HepG2 (cell line): ENCODE results near the gene ACER2. TPM values are rescaled to one million over a fixed set of nuclear protein-coding genes. Genes with fewer than 3 reads are reported as not detected.

ENCODE experiments used
- CAMTA2 ChIP-seq: sonication (generic); formaldehyde crosslinking; IDR thresholded peaks from 2 replicates; pipeline ENCODE4 v1.4.0; 2020; ENCODE audit warnings: mild to moderate bottlenecking, missing genetic modification reagents, borderline replicate concordance
- CEBPB ChIP-seq: IDR thresholded peaks from 2 replicates; pipeline ENCODE4 v1.6.1; 2011; ENCODE audit warnings: low read depth, low read length, improper control_type of control experiment, borderline replicate concordance
- HNRNPL ChIP-seq: fragments of 200-400 bp; formaldehyde crosslinking; IDR thresholded peaks from 2 replicates; pipeline ENCODE4 v1.6.1; 2017; ENCODE audit warnings: mild to moderate bottlenecking, low read depth, low read length
- JARID2 ChIP-seq: sonication (generic); formaldehyde crosslinking; IDR thresholded peaks from 2 replicates; pipeline ENCODE4 v1.8.1; 2023; ENCODE audit warnings: missing genetic modification reagents, inconsistent platforms; ENCODE audit not compliant: insufficient replicate concordance
- ONECUT2 ChIP-seq: sonication (generic); formaldehyde crosslinking; IDR thresholded peaks from 2 replicates; pipeline ENCODE4 v1.4.0; 2020; ENCODE audit warnings: missing genetic modification reagents
- SRSF1 ChIP-seq: fragments of 200-400 bp; formaldehyde crosslinking; optimal IDR thresholded peaks from 2 replicates; pipeline ENCODE3; 2017; ENCODE audit warnings: mild to moderate bottlenecking, low read depth, low read length, moderate library complexity
- ZNF564 ChIP-seq: sonication (generic); formaldehyde crosslinking; IDR thresholded peaks from 2 replicates; pipeline ENCODE4 v1.8.1; 2023; ENCODE audit warnings: mild to moderate bottlenecking, missing genetic modification reagents
- ZNF598 ChIP-seq: sonication (generic); formaldehyde crosslinking; IDR thresholded peaks from 2 replicates; pipeline ENCODE4 v1.5.1; 2020; ENCODE audit warnings: mild to moderate bottlenecking, missing genetic modification reagents, borderline replicate concordance
- polyA plus RNA-seq, 8 experiments: library from polyadenylated mRNA; depleted of rRNA in 3 of 8; stranded (reverse) in 7 of 8; unstranded in 1 of 8; fragments of >200 nt; fragmentation: Illumina TruSeq in 4 of 8; extraction: Trizol in 4 of 8; gene quantifications; 2 replicates each; pipeline versions ENCODE4 v1.2.1 to v1.2.3, GENCODE V29; 2011 to 2016; ENCODE audit warnings: low read depth in 4 of 8, missing spikeins in 1 of 8, mixed read lengths in 1 of 8; ENCODE audit not compliant: insufficient read depth in 1 of 8
- total RNA-seq, 5 experiments: library from RNA; depleted of rRNA; stranded (reverse); fragments of >200 nt; fragmentation: Illumina TruSeq; extraction: Trizol; gene quantifications; 2 replicates each; pipeline ENCODE4 v1.2.3, GENCODE V29; 2016; ENCODE audit warnings: low read depth in 1 of 5
- TF ChIP-seq, protein P1 (sequence below): sonication (generic); formaldehyde crosslinking; IDR thresholded peaks from 2 replicates; pipeline ENCODE4 v1.4.0; 2020; ENCODE audit warnings: missing genetic modification reagents, borderline replicate concordance
- TF ChIP-seq, protein P2 (sequence below): sonication (generic); formaldehyde crosslinking; conservative IDR thresholded peaks from 2 replicates; pipeline ENCODE4 v1.8.0; 2022; ENCODE audit warnings: mild to moderate bottlenecking, moderate library complexity, missing genetic modification reagents
- TF ChIP-seq, protein P3 (sequence below): sonication (generic); formaldehyde crosslinking; IDR thresholded peaks from 2 replicates; pipeline ENCODE4 v1.5.0; 2020; ENCODE audit warnings: mild to moderate bottlenecking, missing genetic modification reagents
- TF ChIP-seq, protein P4 (sequence below): sonication (generic); formaldehyde crosslinking; IDR thresholded peaks from 2 replicates; pipeline ENCODE4 v1.5.0; 2020; ENCODE audit warnings: missing genetic modification reagents, mild to moderate bottlenecking, borderline replicate concordance
- TF ChIP-seq, protein P5 (sequence below): sonication (generic); formaldehyde crosslinking; IDR thresholded peaks from 2 replicates; pipeline ENCODE4 v1.8.1; 2022; ENCODE audit warnings: low read depth, mild to moderate bottlenecking, missing genetic modification reagents

The ACER2 gene
- total and polyA plus RNA-seq, 2 of the 13 experiments (the other 11 are each of a cell fraction or from before 2014, with no cell fraction given): 1.9 to 3.4 TPM

DNA sequence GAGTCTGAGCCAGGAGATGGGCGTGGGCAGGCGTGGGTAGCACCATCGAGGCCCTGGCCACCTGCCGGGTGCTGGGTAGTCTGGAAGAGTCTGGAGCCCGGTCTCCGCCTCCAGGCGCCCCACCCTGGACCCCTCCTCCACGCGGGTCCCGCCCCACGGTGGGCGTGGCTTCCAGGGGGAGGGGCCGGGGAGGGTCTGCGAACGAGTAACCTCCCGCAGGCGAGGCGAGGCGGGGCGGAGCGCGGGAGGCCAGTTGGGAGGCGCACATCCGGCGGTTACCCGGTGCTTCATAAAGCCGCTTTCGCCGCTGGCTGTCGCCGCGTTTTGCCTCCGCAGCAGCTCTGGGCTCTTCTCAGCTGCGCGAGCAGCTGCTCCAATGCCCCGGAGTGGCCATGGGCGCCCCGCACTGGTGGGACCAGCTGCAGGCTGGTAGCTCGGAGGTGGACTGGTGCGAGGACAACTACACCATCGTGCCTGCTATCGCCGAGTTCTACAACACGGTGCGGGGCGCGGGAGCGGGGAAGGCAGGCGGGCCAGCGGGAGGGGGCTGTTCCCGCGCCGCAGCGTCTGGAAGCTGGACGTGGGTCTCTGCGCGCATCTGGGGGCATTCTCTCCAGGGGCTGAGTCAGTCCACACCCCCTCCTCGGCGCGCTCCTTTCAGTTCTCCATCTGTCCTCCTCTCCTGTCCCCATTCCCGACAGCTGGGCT, at the start of gene ACER2 (continued):
- TF ChIP-seq, protein P1, sequence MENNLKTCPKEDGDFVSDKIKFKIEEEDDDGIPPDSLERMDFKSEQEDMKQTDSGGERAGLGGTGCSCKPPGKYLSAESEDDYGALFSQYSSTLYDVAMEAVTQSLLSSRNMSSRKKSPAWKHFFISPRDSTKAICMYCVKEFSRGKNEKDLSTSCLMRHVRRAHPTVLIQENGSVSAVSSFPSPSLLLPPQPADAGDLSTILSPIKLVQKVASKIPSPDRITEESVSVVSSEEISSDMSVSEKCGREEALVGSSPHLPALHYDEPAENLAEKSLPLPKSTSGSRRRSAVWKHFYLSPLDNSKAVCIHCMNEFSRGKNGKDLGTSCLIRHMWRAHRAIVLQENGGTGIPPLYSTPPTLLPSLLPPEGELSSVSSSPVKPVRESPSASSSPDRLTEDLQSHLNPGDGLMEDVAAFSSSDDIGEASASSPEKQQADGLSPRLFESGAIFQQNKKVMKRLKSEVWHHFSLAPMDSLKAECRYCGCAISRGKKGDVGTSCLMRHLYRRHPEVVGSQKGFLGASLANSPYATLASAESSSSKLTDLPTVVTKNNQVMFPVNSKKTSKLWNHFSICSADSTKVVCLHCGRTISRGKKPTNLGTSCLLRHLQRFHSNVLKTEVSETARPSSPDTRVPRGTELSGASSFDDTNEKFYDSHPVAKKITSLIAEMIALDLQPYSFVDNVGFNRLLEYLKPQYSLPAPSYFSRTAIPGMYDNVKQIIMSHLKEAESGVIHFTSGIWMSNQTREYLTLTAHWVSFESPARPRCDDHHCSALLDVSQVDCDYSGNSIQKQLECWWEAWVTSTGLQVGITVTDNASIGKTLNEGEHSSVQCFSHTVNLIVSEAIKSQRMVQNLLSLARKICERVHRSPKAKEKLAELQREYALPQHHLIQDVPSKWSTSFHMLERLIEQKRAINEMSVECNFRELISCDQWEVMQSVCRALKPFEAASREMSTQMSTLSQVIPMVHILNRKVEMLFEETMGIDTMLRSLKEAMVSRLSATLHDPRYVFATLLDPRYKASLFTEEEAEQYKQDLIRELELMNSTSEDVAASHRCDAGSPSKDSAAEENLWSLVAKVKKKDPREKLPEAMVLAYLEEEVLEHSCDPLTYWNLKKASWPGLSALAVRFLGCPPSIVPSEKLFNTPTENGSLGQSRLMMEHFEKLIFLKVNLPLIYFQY (CRISPR knock-in tag): no peak
- TF ChIP-seq ONECUT2: no peak
- TF ChIP-seq, protein P2, sequence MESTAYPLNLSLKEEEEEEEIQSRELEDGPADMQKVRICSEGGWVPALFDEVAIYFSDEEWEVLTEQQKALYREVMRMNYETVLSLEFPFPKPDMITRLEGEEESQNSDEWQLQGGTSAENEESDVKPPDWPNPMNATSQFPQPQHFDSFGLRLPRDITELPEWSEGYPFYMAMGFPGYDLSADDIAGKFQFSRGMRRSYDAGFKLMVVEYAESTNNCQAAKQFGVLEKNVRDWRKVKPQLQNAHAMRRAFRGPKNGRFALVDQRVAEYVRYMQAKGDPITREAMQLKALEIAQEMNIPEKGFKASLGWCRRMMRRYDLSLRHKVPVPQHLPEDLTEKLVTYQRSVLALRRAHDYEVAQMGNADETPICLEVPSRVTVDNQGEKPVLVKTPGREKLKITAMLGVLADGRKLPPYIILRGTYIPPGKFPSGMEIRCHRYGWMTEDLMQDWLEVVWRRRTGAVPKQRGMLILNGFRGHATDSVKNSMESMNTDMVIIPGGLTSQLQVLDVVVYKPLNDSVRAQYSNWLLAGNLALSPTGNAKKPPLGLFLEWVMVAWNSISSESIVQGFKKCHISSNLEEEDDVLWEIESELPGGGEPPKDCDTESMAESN: peak; percentile 87
- no peak for TF ChIP-seq JARID2 (CRISPR knock-in tag)
- no peak for TF ChIP-seq CEBPB
- TF ChIP-seq ZNF564 (CRISPR knock-in tag): no peak
- no peak for TF ChIP-seq ZNF598 (CRISPR knock-in tag)
- TF ChIP-seq, protein P3, sequence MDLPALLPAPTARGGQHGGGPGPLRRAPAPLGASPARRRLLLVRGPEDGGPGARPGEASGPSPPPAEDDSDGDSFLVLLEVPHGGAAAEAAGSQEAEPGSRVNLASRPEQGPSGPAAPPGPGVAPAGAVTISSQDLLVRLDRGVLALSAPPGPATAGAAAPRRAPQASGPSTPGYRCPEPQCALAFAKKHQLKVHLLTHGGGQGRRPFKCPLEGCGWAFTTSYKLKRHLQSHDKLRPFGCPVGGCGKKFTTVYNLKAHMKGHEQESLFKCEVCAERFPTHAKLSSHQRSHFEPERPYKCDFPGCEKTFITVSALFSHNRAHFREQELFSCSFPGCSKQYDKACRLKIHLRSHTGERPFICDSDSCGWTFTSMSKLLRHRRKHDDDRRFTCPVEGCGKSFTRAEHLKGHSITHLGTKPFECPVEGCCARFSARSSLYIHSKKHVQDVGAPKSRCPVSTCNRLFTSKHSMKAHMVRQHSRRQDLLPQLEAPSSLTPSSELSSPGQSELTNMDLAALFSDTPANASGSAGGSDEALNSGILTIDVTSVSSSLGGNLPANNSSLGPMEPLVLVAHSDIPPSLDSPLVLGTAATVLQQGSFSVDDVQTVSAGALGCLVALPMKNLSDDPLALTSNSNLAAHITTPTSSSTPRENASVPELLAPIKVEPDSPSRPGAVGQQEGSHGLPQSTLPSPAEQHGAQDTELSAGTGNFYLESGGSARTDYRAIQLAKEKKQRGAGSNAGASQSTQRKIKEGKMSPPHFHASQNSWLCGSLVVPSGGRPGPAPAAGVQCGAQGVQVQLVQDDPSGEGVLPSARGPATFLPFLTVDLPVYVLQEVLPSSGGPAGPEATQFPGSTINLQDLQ (CRISPR knock-in tag): no peak
- TF ChIP-seq SRSF1: no peak
- 0 out of 2 replicates have a peak, but pooled peaks have one; percentile 58 for TF ChIP-seq HNRNPL
- no peak for TF ChIP-seq CAMTA2 (CRISPR knock-in tag)
- TF ChIP-seq, protein P4, sequence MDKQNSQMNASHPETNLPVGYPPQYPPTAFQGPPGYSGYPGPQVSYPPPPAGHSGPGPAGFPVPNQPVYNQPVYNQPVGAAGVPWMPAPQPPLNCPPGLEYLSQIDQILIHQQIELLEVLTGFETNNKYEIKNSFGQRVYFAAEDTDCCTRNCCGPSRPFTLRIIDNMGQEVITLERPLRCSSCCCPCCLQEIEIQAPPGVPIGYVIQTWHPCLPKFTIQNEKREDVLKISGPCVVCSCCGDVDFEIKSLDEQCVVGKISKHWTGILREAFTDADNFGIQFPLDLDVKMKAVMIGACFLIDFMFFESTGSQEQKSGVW (CRISPR knock-in tag): no peak
- TF ChIP-seq, protein P5, sequence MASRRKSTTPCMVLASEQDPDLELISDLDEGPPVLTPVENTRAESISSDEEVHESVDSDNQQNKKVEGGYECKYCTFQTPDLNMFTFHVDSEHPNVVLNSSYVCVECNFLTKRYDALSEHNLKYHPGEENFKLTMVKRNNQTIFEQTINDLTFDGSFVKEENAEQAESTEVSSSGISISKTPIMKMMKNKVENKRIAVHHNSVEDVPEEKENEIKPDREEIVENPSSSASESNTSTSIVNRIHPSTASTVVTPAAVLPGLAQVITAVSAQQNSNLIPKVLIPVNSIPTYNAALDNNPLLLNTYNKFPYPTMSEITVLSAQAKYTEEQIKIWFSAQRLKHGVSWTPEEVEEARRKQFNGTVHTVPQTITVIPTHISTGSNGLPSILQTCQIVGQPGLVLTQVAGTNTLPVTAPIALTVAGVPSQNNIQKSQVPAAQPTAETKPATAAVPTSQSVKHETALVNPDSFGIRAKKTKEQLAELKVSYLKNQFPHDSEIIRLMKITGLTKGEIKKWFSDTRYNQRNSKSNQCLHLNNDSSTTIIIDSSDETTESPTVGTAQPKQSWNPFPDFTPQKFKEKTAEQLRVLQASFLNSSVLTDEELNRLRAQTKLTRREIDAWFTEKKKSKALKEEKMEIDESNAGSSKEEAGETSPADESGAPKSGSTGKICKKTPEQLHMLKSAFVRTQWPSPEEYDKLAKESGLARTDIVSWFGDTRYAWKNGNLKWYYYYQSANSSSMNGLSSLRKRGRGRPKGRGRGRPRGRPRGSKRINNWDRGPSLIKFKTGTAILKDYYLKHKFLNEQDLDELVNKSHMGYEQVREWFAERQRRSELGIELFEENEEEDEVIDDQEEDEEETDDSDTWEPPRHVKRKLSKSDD (CRISPR knock-in tag): no peak; the same call in 1 of the 2 replicates
